ENCODE results near the gene GRAMD4. TPM values are rescaled to one million over a fixed set of nuclear protein-coding genes. Genes with fewer than 3 reads are reported as not detected.
"Not testable (repeated sequence)": the region's sequence is repeated elsewhere in the genome, so short reads cannot be mapped to it uniquely, and the experiment has no call there.

GRAMD4 gene
- total RNA-seq, 2 experiments from 2014 or later, result 20.2 to 23.2 TPM

- Mint-ChIP-seq H3K27me3 (no peaks in the 10 kb centered on the region), H3K9me3 (no peaks in the 10 kb centered on the region), H3K4me1 (peaks cover 3% of the 10 kb centered on the region), H3K36me3 (no peaks in the 10 kb centered on the region), H3K27ac (no peak overlapping the region), H3K4me3 (no peak overlapping the region)
- POLR2A ChIA-PET, result no interaction called here
- ATAC-seq (ENCODE audit: low read depth), result no peak
- no peak for DNase-seq
Observed at GRCh38 chr22:46625113-46625842, 5.1 kb downstream of the GRAMD4 start.

GRCh38 chr22:46625843-46626349 is 5.7 kb downstream of the GRAMD4 start:
- Mint-ChIP-seq H3K27me3 (no peaks in the 10 kb centered on the region), H3K4me1 (peaks cover 3% of the 10 kb centered on the region), H3K4me3 (no peak overlapping the region), H3K36me3 (no peaks in the 10 kb centered on the region), H3K27ac (no peak overlapping the region), H3K9me3 (no peaks in the 10 kb centered on the region)
- POLR2A ChIA-PET, result no interaction called here
- DNase-seq (no peak), ATAC-seq (ENCODE audit: low read depth) (no peak)

- Mint-ChIP-seq H3K4me3 (no peak overlapping the region), H3K27me3 (no peaks in the 10 kb centered on the region), H3K9me3 (no peaks in the 10 kb centered on the region), H3K27ac (no peak overlapping the region), H3K4me1 (peaks cover 3% of the 10 kb centered on the region), H3K36me3 (no peaks in the 10 kb centered on the region)
- no peak for ATAC-seq (ENCODE audit: low read depth)
- POLR2A ChIA-PET, result no interaction called here
- DNase-seq, result no peak
Observed at GRCh38 chr22:46626356-46626755, 6.2 kb downstream of the GRAMD4 start.

- no peaks in the 10 kb centered on the region for H3K27me3 Mint-ChIP-seq
- H3K27ac Mint-ChIP-seq, result no peak overlapping the region
- H3K9me3 Mint-ChIP-seq, result no peaks in the 10 kb centered on the region
- no peaks in the 10 kb centered on the region for H3K36me3 Mint-ChIP-seq
- POLR2A ChIA-PET, result interaction anchor here (1.1 kb wide), 1 partner anchor 67 kb away, joined by 4 read pairs; no protein-coding TSS in a partner anchor
- DNase-seq (no peak), ATAC-seq (ENCODE audit: low read depth) (no peak)
- H3K4me3 Mint-ChIP-seq, result no peak overlapping the region
- peaks cover 3% of the 10 kb centered on the region for H3K4me1 Mint-ChIP-seq
Observed at GRCh38 chr22:46626911-46627805, 7.0 kb downstream of the GRAMD4 start.

GRCh38 chr22:46627806-46628482 is 7.8 kb downstream of the GRAMD4 start:
- no peak for DNase-seq
- peaks cover 3% of the 10 kb centered on the region for H3K4me1 Mint-ChIP-seq
- H3K36me3 Mint-ChIP-seq, result no peaks in the 10 kb centered on the region
- ATAC-seq (ENCODE audit: low read depth), result no peak
- H3K9me3 Mint-ChIP-seq, result no peaks in the 10 kb centered on the region
- no peak overlapping the region for H3K4me3 Mint-ChIP-seq
- no peak overlapping the region for H3K27ac Mint-ChIP-seq
- no peaks in the 10 kb centered on the region for H3K27me3 Mint-ChIP-seq
- POLR2A ChIA-PET, result interaction anchor here (1.1 kb wide), 1 partner anchor 68 kb away, joined by 4 read pairs; no protein-coding TSS in a partner anchor

GRCh38 chr22:46628756-46629155 is 8.6 kb downstream of the GRAMD4 start:
- Mint-ChIP-seq H3K27ac (no peak overlapping the region), H3K36me3 (no peaks in the 10 kb centered on the region), H3K4me3 (no peak overlapping the region), H3K9me3 (no peaks in the 10 kb centered on the region), H3K27me3 (no peaks in the 10 kb centered on the region), H3K4me1 (peaks cover 2% of the 10 kb centered on the region)
- no peak for ATAC-seq (ENCODE audit: low read depth)
- DNase-seq, result no peak
- POLR2A ChIA-PET, result no interaction called here

- ATAC-seq (ENCODE audit: low read depth), result no peak
- no peak overlapping the region for H3K27ac Mint-ChIP-seq
- no peaks in the 10 kb centered on the region for H3K4me1 Mint-ChIP-seq
- DNase-seq, result no peak
- no peaks in the 10 kb centered on the region for H3K36me3 Mint-ChIP-seq
- no peak overlapping the region for H3K4me3 Mint-ChIP-seq
- no peaks in the 10 kb centered on the region for H3K27me3 Mint-ChIP-seq
- POLR2A ChIA-PET, result no interaction called here
- H3K9me3 Mint-ChIP-seq, result no peaks in the 10 kb centered on the region
Observed at GRCh38 chr22:46629291-46629690, 9.1 kb downstream of the GRAMD4 start.

GRCh38 chr22:46631113-46631512 is 10.9 kb downstream of the GRAMD4 start:
- POLR2A ChIA-PET, result no interaction called here
- Mint-ChIP-seq H3K4me3 (no peak overlapping the region), H3K9me3 (no peaks in the 10 kb centered on the region), H3K27ac (no peak overlapping the region), H3K36me3 (no peaks in the 10 kb centered on the region), H3K27me3 (no peaks in the 10 kb centered on the region), H3K4me1 (no peaks in the 10 kb centered on the region)
- ATAC-seq (ENCODE audit: low read depth) (no peak), DNase-seq (no peak)

- no peak overlapping the region for H3K4me3 Mint-ChIP-seq
- POLR2A ChIA-PET, result no interaction called here
- DNase-seq (no peak), ATAC-seq (ENCODE audit: low read depth) (no peak)
- H3K9me3 Mint-ChIP-seq, result no peaks in the 10 kb centered on the region
- H3K27me3 Mint-ChIP-seq, result no peaks in the 10 kb centered on the region
- H3K27ac Mint-ChIP-seq, result no peak overlapping the region
- no peaks in the 10 kb centered on the region for H3K36me3 Mint-ChIP-seq
- no peaks in the 10 kb centered on the region for H3K4me1 Mint-ChIP-seq
Observed at GRCh38 chr22:46632646-46633249, 12.6 kb downstream of the GRAMD4 start.

- Mint-ChIP-seq H3K27ac (no peak overlapping the region), H3K27me3 (no peaks in the 10 kb centered on the region), H3K36me3 (no peaks in the 10 kb centered on the region), H3K4me3 (no peak overlapping the region), H3K4me1 (no peaks in the 10 kb centered on the region), H3K9me3 (no peaks in the 10 kb centered on the region)
- POLR2A ChIA-PET, result no interaction called here
- DNase-seq, result no peak
- no peak for ATAC-seq (ENCODE audit: low read depth)
Observed at GRCh38 chr22:46633334-46633890, 13.2 kb downstream of the GRAMD4 start.

GRCh38 chr22:46634011-46634699 is 14.0 kb downstream of the GRAMD4 start:
- ATAC-seq (ENCODE audit: low read depth) (no peak), DNase-seq (no peak)
- no peaks in the 10 kb centered on the region for H3K9me3 Mint-ChIP-seq
- POLR2A ChIA-PET, result no interaction called here
- H3K27me3 Mint-ChIP-seq, result no peaks in the 10 kb centered on the region
- no peak overlapping the region for H3K4me3 Mint-ChIP-seq
- H3K27ac Mint-ChIP-seq, result no peak overlapping the region
- H3K36me3 Mint-ChIP-seq, result no peaks in the 10 kb centered on the region
- peaks cover 3% of the 10 kb centered on the region for H3K4me1 Mint-ChIP-seq

GRCh38 chr22:46634973-46635685 is 14.9 kb downstream of the GRAMD4 start:
- POLR2A ChIA-PET, result interaction anchor here (0.8 kb wide), 1 partner anchor 11 kb away, joined by 3 read pairs; no protein-coding TSS in a partner anchor
- not testable (repeated sequence) for DNase-seq; H3K27me3 Mint-ChIP-seq; H3K9me3 Mint-ChIP-seq; H3K36me3 Mint-ChIP-seq; H3K4me3 Mint-ChIP-seq; ATAC-seq (ENCODE audit: low read depth); H3K27ac Mint-ChIP-seq; H3K4me1 Mint-ChIP-seq

Data from activated naive CD8-positive, alpha-beta T cell treated with anti-CD3 and anti-CD28 coated beads, Interleukin-2, amount 10 ng/mL, durations not matched to agents 7 days and 5 days (primary cell).